HepG2 (cell line): Measurements from ENCODE around the gene UCP1. TPM values are rescaled to one million over a fixed set of nuclear protein-coding genes. Genes with fewer than 3 reads are reported as not detected.

Source experiments
- GTF3A ChIP-seq: sonication (generic); formaldehyde crosslinking; conservative IDR thresholded peaks from 2 replicates; pipeline ENCODE4 v1.4.0; 2020; ENCODE audit warnings: mild to moderate bottlenecking, missing genetic modification reagents
- HDAC2 ChIP-seq: sonication (generic); formaldehyde crosslinking; IDR thresholded peaks from 2 replicates; pipeline ENCODE4 v1.4.0; 2020; ENCODE audit warnings: missing genetic modification reagents
- HOXA3 ChIP-seq: sonication (generic); formaldehyde crosslinking; IDR thresholded peaks from 2 replicates; pipeline ENCODE4 v1.5.0; 2020; ENCODE audit warnings: missing genetic modification reagents
- KAT8 ChIP-seq: IDR thresholded peaks from 2 replicates; pipeline ENCODE4 v1.6.1; 2016; ENCODE audit warnings: missing genetic modification reagents, missing compliant biosample characterization
- NCOA2 ChIP-seq: sonication (generic); formaldehyde crosslinking; IDR thresholded peaks from 2 replicates; pipeline ENCODE4 v1.8.0; 2022; ENCODE audit warnings: inconsistent platforms
- NFIC ChIP-seq: IDR thresholded peaks from 2 replicates; pipeline ENCODE4 v1.6.1; 2012; ENCODE audit warnings: mild to moderate bottlenecking, low read length, inconsistent platforms
- NR2C2 ChIP-seq: sonication (generic); formaldehyde crosslinking; IDR thresholded peaks from 2 replicates; pipeline ENCODE4 v1.4.0; 2020; ENCODE audit warnings: missing genetic modification reagents, mild to moderate bottlenecking, moderate library complexity, borderline replicate concordance
- NR2F2 ChIP-seq: IDR thresholded peaks from 2 replicates; pipeline ENCODE4 v1.6.1; 2012; ENCODE audit warnings: low read depth, inconsistent platforms, borderline replicate concordance
- TOPORS ChIP-seq: sonication (generic); formaldehyde crosslinking; IDR thresholded peaks from 2 replicates; pipeline ENCODE4 v1.8.0; 2023; ENCODE audit warnings: mild to moderate bottlenecking, missing genetic modification reagents
- ZNF292 ChIP-seq: sonication (generic); formaldehyde crosslinking; IDR thresholded peaks from 2 replicates; pipeline ENCODE4 v1.8.1; 2022; ENCODE audit warnings: mild to moderate bottlenecking, low read depth, missing genetic modification reagents, borderline replicate concordance
- polyA plus RNA-seq, 8 experiments: library from polyadenylated mRNA; depleted of rRNA in 3 of 8; stranded (reverse) in 7 of 8; unstranded in 1 of 8; fragments of >200 nt; fragmentation: Illumina TruSeq in 4 of 8; extraction: Trizol in 4 of 8; gene quantifications; 2 replicates each; pipeline versions ENCODE4 v1.2.1 to v1.2.3, GENCODE V29; 2011 to 2016; ENCODE audit warnings: low read depth in 4 of 8, missing spikeins in 1 of 8, mixed read lengths in 1 of 8; ENCODE audit not compliant: insufficient read depth in 1 of 8
- total RNA-seq, 5 experiments: library from RNA; depleted of rRNA; stranded (reverse); fragments of >200 nt; fragmentation: Illumina TruSeq; extraction: Trizol; gene quantifications; 2 replicates each; pipeline ENCODE4 v1.2.3, GENCODE V29; 2016; ENCODE audit warnings: low read depth in 1 of 5
- TF ChIP-seq, protein P1 (sequence below): sonication (generic); formaldehyde crosslinking; IDR thresholded peaks from 2 replicates; pipeline ENCODE4 v1.4.0; 2020; ENCODE audit warnings: missing genetic modification reagents
- TF ChIP-seq, protein P2 (sequence below): sonication (generic); formaldehyde crosslinking; IDR thresholded peaks from 2 replicates; pipeline ENCODE4 v1.5.0; 2020; ENCODE audit warnings: missing genetic modification reagents
- TF ChIP-seq, protein P3 (sequence below): sonication (generic); formaldehyde crosslinking; IDR thresholded peaks from 2 replicates; pipeline ENCODE4 v1.8.1; 2023; ENCODE audit warnings: missing genetic modification reagents, mild to moderate bottlenecking, borderline replicate concordance
- TF ChIP-seq, protein P4 (sequence below): sonication (generic); formaldehyde crosslinking; IDR thresholded peaks from 2 replicates; pipeline ENCODE4 v1.4.0; 2020; ENCODE audit warnings: missing genetic modification reagents, mild to moderate bottlenecking, borderline replicate concordance
- TF ChIP-seq, protein P5 (sequence below), 2 experiments: sonication (generic) in 1 of 2; formaldehyde crosslinking in 1 of 2; IDR thresholded peaks; 2 replicates each; pipeline versions ENCODE4 v1.6.1 to v1.9.0; 2014 to 2022; ENCODE audit warnings: antibody characterized with exemption in 1 of 2, borderline replicate concordance in 1 of 2, inconsistent platforms in 1 of 2, low read depth in 1 of 2, missing genetic modification reagents in 1 of 2
- TF ChIP-seq, protein P6 (sequence below): IDR thresholded peaks from 2 replicates; pipeline ENCODE4 v1.6.1; 2012; ENCODE audit warnings: low read depth, low read length, improper control_type of control experiment
- TF ChIP-seq, protein P7 (sequence below): IDR thresholded peaks from 2 replicates; pipeline ENCODE4 v1.6.1; 2018; ENCODE audit warnings: missing genetic modification reagents

Gene UCP1
- total and polyA plus RNA-seq, 2 of the 13 experiments (the other 11 are each of a cell fraction or from before 2014, with no cell fraction given), result 0.11 TPM

DNA sequence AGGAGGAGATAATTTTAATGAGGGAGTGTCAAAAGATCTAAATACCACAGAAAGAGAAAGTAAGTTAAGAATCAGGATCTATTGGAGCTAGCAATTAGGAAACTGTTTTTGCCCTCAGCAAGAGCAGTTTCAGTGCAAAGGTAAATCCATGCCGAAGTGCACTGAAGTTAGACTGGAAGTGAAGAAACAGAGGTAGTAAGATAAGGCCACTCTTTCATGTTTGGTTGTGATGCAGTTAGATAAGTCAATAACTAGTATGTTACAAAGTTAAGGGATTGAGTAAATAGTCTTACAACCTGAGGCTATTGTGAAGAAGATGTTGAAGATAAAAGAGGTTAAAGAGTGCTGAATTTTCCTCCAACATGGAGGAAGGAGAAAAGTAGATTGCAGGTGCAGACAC is 46.7 kb upstream of the UCP1 start (continued):
- TF ChIP-seq, protein P1, sequence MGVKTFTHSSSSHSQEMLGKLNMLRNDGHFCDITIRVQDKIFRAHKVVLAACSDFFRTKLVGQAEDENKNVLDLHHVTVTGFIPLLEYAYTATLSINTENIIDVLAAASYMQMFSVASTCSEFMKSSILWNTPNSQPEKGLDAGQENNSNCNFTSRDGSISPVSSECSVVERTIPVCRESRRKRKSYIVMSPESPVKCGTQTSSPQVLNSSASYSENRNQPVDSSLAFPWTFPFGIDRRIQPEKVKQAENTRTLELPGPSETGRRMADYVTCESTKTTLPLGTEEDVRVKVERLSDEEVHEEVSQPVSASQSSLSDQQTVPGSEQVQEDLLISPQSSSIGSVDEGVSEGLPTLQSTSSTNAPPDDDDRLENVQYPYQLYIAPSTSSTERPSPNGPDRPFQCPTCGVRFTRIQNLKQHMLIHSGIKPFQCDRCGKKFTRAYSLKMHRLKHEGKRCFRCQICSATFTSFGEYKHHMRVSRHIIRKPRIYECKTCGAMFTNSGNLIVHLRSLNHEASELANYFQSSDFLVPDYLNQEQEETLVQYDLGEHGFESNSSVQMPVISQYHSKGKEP, result no peak
- TF ChIP-seq NR2C2 (peak; percentile 20; the same call in 1 of the 2 replicates), NR2F2 (peak; percentile 37; the same call in 1 of the 2 replicates), NCOA2 (CRISPR knock-in tag) (peak; percentile 77), GTF3A (no peak), TOPORS (CRISPR knock-in tag) (no peak), ZNF292 (CRISPR knock-in tag) (no peak), HOXA3 (CRISPR knock-in tag) (peak; percentile 12; the same call in 1 of the 2 replicates), KAT8 (CRISPR knock-in tag) (peak; percentile 30; the same call in 1 of the 2 replicates), HDAC2 (peak; percentile 50; the same call in 1 of the 2 replicates), NFIC (0 out of 2 replicates have a peak, but pooled peaks have one; percentile 29)
- TF ChIP-seq, protein P2, sequence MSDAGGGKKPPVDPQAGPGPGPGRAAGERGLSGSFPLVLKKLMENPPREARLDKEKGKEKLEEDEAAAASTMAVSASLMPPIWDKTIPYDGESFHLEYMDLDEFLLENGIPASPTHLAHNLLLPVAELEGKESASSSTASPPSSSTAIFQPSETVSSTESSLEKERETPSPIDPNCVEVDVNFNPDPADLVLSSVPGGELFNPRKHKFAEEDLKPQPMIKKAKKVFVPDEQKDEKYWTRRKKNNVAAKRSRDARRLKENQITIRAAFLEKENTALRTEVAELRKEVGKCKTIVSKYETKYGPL (CRISPR knock-in tag), result no peak
- TF ChIP-seq, protein P3, sequence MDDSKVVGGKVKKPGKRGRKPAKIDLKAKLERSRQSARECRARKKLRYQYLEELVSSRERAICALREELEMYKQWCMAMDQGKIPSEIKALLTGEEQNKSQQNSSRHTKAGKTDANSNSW (CRISPR knock-in tag), result no peak
- TF ChIP-seq, protein P4, sequence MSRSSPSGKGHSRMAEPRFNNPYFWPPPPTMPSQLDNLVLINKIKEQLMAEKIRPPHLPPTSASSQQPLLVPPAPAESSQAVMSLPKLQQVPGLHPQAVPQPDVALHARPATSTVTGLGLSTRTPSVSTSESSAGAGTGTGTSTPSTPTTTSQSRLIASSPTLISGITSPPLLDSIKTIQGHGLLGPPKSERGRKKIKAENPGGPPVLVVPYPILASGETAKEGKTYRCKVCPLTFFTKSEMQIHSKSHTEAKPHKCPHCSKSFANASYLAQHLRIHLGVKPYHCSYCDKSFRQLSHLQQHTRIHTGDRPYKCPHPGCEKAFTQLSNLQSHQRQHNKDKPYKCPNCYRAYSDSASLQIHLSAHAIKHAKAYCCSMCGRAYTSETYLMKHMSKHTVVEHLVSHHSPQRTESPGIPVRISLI (CRISPR knock-in tag), result no peak
- TF ChIP-seq, protein P5, sequence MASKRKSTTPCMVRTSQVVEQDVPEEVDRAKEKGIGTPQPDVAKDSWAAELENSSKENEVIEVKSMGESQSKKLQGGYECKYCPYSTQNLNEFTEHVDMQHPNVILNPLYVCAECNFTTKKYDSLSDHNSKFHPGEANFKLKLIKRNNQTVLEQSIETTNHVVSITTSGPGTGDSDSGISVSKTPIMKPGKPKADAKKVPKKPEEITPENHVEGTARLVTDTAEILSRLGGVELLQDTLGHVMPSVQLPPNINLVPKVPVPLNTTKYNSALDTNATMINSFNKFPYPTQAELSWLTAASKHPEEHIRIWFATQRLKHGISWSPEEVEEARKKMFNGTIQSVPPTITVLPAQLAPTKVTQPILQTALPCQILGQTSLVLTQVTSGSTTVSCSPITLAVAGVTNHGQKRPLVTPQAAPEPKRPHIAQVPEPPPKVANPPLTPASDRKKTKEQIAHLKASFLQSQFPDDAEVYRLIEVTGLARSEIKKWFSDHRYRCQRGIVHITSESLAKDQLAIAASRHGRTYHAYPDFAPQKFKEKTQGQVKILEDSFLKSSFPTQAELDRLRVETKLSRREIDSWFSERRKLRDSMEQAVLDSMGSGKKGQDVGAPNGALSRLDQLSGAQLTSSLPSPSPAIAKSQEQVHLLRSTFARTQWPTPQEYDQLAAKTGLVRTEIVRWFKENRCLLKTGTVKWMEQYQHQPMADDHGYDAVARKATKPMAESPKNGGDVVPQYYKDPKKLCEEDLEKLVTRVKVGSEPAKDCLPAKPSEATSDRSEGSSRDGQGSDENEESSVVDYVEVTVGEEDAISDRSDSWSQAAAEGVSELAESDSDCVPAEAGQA (IDR thresholded peaks at IDR 0.05; ENCODE audit: low read depth), result no peak
- TF ChIP-seq, protein P5 (CRISPR knock-in tag; IDR thresholded peaks at IDR 0.05; ENCODE audit: borderline replicate concordance), result no peak
- TF ChIP-seq, protein P6, sequence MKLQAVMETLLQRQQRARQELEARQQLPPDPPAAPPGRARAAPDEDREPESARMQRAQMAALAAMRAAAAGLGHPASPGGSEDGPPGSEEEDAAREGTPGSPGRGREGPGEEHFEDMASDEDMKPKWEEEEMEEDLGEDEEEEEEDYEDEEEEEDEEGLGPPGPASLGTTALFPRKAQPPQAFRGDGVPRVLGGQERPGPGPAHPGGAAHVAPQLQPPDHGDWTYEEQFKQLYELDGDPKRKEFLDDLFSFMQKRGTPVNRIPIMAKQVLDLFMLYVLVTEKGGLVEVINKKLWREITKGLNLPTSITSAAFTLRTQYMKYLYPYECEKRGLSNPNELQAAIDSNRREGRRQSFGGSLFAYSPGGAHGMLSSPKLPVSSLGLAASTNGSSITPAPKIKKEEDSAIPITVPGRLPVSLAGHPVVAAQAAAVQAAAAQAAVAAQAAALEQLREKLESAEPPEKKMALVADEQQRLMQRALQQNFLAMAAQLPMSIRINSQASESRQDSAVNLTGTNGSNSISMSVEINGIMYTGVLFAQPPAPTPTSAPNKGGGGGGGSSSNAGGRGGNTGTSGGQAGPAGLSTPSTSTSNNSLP, result no peak
- TF ChIP-seq, protein P7, sequence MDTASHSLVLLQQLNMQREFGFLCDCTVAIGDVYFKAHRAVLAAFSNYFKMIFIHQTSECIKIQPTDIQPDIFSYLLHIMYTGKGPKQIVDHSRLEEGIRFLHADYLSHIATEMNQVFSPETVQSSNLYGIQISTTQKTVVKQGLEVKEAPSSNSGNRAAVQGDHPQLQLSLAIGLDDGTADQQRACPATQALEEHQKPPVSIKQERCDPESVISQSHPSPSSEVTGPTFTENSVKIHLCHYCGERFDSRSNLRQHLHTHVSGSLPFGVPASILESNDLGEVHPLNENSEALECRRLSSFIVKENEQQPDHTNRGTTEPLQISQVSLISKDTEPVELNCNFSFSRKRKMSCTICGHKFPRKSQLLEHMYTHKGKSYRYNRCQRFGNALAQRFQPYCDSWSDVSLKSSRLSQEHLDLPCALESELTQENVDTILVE (CRISPR knock-in tag), result 0 out of 2 replicates have a peak, but pooled peaks have one; percentile 27
